Tibial nerve (tissue), 4 donors: ENCODE measurements around the gene SMPD1. TPM values are rescaled to one million over a fixed set of nuclear protein-coding genes. Genes with fewer than 3 reads are reported as not detected.

Experiments
- DNase-seq, 2 donors: peaks; one replicate each; pipeline ENCODE4 v3.0.0-alpha.2; 2019; ENCODE audit warnings: low spot score in 2 of 2
- H3K27ac ChIP-seq, 4 donors: fragments of 200-600 bp; sonication (generic) in 3 of 4; one replicate each; pipeline ENCODE4 v1.5.1; 2017 to 2019; ENCODE audit warnings: mild to moderate bottlenecking in 1 of 4
- H3K27me3 ChIP-seq, 2 donors: fragments of 200-600 bp; sonication (generic) in 1 of 2; one replicate each; pipeline versions ENCODE4 v1.5.1 to v1.6.0; 2017 to 2019
- H3K36me3 ChIP-seq, 3 donors: fragments of 200-600 bp; sonication (generic); one replicate each; pipeline ENCODE4 v1.5.1; 2018 to 2019
- H3K4me1 ChIP-seq, 4 donors: fragments of 200-600 bp; sonication (generic) in 3 of 4; one replicate each; pipeline ENCODE4 v1.5.1; 2017 to 2019
- H3K4me3 ChIP-seq, 4 donors: fragments of 200-600 bp; sonication (generic) in 3 of 4; one replicate each; pipeline ENCODE4 v1.5.1; 2017 to 2019; ENCODE audit warnings: mild to moderate bottlenecking in 1 of 4, moderate library complexity in 1 of 4
- H3K9me3 ChIP-seq, 4 donors: fragments of 200-600 bp; sonication (generic) in 3 of 4; one replicate each; pipeline ENCODE4 v1.5.1; 2017 to 2019
- EP300 ChIP-seq, 2 donors: sonication (generic); formaldehyde crosslinking; IDR thresholded peaks; one replicate each; pipeline ENCODE4 v1.6.1; 2017; ENCODE audit warnings: antibody characterized with exemption in 2 of 2, mild to moderate bottlenecking in 1 of 2
- POLR2A ChIP-seq, 2 donors: fragments of 450-650 bp; IDR thresholded peaks; one replicate each; pipeline ENCODE4 v1.6.1; 2017; ENCODE audit warnings: antibody characterized with exemption in 2 of 2, mild to moderate bottlenecking in 2 of 2, moderate library complexity in 2 of 2
- WGBS, 2 donors: methylation state at CpG; one replicate each; pipeline ENCODE4 v1.1.5; 2018; 5-methylcytosine and 5-hydroxymethylcytosine counted together
- total RNA-seq, 4 donors: library from RNA; depleted of rRNA; stranded (reverse); fragments of >200 nt; gene quantifications; one replicate each; pipeline ENCODE4 v1.1.0, GENCODE V29; 2016
- TF ChIP-seq, protein P1 (sequence below), 5 experiments: fragments of 200-600 bp in 3 of 5; fragments of 450-650 bp in 2 of 5; sonication (generic) in 3 of 5; IDR thresholded peaks; one replicate each; pipeline ENCODE4 v1.5.1; 2016 to 2019; ENCODE audit warnings: antibody characterized with exemption in 5 of 5, mild to moderate bottlenecking in 3 of 5, moderate library complexity in 2 of 5

The SMPD1 gene
- total RNA-seq, 4 donors from 2014 or later = 23.1 to 39.8 (median 30.3) TPM

DNA sequence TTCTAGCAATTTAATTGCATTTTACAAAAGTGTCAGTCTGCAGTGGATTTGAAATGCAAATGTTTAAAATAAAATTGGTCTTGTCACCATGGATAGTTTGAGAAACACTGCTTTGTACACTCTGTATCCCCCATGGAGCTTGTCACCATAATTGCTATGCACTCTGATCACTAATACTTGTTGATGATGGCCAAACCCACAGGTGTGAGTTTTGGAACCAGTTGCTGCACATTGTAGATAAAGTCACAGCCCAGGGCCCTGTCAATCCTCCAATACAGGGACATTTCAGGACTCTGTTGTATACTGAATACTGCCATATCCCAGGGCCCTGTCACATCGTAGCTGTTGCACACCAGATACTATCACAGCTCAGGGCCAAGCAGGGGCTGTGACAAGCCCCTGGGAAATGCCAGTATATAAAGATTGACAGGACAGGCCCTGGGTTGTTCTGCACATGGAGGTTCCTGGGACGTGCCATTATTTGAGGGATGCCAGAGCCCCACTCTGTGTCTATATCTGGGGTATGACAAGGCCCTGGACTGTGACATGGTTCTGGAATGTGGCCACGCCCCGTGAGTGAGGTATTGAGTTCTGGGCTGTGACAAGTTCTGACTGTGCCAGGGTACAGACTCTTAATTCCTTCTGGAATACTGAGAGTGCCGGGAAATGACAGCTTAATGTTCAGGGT lies 27.9 kb upstream of the SMPD1 start:
- Histone ChIP-seq H3K9me3 (no peaks in the 10 kb centered on the region), H3K4me3 (no peak overlapping the region), H3K27ac (no peak overlapping the region), H3K4me1 (peaks cover 0 to 14% (median 0%) of the 10 kb centered on the region in 4 donors), H3K36me3 (no peaks in the 10 kb centered on the region), H3K27me3 (no peaks in the 10 kb centered on the region)
- DNase-seq = no peak
- TF ChIP-seq POLR2A (IDR thresholded peaks at IDR 0.05) (no peak), EP300 (IDR thresholded peaks at IDR 0.05) (no peak)
- TF ChIP-seq, protein P1, sequence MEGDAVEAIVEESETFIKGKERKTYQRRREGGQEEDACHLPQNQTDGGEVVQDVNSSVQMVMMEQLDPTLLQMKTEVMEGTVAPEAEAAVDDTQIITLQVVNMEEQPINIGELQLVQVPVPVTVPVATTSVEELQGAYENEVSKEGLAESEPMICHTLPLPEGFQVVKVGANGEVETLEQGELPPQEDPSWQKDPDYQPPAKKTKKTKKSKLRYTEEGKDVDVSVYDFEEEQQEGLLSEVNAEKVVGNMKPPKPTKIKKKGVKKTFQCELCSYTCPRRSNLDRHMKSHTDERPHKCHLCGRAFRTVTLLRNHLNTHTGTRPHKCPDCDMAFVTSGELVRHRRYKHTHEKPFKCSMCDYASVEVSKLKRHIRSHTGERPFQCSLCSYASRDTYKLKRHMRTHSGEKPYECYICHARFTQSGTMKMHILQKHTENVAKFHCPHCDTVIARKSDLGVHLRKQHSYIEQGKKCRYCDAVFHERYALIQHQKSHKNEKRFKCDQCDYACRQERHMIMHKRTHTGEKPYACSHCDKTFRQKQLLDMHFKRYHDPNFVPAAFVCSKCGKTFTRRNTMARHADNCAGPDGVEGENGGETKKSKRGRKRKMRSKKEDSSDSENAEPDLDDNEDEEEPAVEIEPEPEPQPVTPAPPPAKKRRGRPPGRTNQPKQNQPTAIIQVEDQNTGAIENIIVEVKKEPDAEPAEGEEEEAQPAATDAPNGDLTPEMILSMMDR (IDR thresholded peaks at IDR 0.05) = no peak
- WGBS, 2 donors = 69 to 72% methylated on average over 5 of the region's 5 CpGs

DNA sequence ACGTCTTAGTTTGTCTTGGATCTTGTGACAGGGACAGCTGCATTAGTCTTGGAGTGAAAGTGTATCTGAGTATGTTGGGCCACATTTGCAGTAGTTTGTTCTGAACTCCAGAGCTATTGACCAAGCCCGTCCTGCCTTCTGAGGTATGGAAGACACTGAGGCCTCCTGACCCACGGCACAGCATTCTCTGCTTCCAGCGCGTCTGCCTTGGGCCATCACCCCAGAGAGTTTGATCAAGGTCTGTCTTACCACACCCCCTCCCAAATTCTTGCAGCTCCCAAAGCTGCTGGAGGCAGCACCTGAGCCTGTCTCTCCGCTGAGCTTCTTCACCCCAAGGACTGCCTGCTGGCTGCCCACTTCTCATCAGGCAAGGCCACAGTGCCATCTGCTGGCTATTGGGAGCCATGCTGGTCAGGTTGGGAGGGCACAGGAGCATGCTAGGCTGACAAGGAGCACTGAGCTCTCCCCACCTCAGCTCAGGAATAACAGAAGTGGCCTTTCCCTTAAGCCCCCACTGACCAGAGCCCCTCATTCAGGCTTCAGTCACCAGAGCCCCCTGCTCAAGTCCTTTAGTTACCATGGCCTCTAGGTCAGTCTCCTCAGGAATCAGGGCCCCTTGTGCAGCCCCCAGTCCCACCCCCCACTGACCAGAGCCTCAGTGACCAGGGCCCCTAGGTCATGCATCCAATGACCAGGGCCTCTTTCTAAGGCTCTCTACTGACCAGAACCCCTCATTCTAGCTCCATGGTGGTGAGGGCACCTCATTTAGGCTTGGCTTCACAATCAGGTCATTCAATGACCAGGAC lies 27.2 kb upstream of the SMPD1 start:
- Histone ChIP-seq H3K4me1 (peaks cover 0 to 7% (median 0%) of the 10 kb centered on the region in 4 donors), H3K4me3 (no peak overlapping the region), H3K9me3 (no peaks in the 10 kb centered on the region), H3K27ac (no peak overlapping the region), H3K27me3 (no peaks in the 10 kb centered on the region), H3K36me3 (no peaks in the 10 kb centered on the region)
- DNase-seq = peak; percentile 60 to 86
- TF ChIP-seq POLR2A (IDR thresholded peaks at IDR 0.05) = no peak
- TF ChIP-seq, protein P1 (IDR thresholded peaks at IDR 0.05) = peak; percentile 71 to 89 (median 86)
- 45 to 69% methylated on average over 6 of the region's 6 CpGs for WGBS, 2 donors

DNA sequence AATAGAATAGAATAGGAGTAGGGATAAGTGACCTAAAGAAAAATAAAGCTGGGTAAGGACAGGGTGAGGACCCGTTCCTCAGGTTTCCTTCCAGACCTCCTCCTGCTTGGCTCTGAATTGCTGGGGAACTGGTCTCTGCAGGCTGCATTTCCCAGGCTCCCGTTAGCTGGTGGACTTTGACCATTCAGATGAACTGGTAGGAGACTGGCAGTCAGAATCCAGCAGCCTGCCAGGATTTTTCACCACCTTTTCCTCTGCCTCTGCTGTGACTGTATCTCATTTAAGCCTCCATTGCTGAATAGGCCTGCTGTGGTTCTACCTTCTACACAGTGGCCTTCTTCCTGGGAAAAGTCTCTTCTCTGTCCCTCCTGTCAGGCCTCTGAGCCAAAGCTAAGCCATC lies 24.6 kb upstream of the SMPD1 start:
- Histone ChIP-seq H3K27ac (no peak overlapping the region), H3K4me1 (peaks cover 0 to 5% (median 0%) of the 10 kb centered on the region in 4 donors), H3K9me3 (no peaks in the 10 kb centered on the region), H3K4me3 (no peak overlapping the region), H3K36me3 (no peaks in the 10 kb centered on the region), H3K27me3 (no peaks in the 10 kb centered on the region)
- WGBS, 2 donors = 63 to 65% methylated on average over 2 of the region's 2 CpGs
- no peak for DNase-seq
- TF ChIP-seq, protein P1 (IDR thresholded peaks at IDR 0.05) = no peak
- TF ChIP-seq EP300 (IDR thresholded peaks at IDR 0.05) (no peak), POLR2A (IDR thresholded peaks at IDR 0.05) (no peak)

DNA sequence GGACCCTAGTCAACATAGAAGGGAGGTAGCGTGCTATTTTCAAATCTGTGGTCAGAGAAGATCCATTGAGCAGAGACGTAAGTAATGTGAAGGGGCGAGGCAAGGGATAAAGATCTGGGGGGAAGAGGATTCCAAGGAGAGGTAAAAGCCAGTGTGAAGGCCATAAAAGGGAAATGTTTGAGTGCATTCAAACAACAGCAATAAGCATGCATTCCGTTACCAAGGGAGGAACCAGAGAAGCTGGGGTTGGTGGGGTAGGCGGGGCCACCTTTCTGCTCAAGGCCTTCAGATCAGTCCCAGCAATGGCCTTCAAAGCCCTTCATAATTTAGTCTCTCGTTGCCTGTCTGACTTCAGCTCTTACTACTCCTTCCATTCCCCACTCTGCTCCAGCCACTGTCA lies 18.4 kb upstream of the SMPD1 start:
- H3K4me3 ChIP-seq = no peak overlapping the region
- no peaks in the 10 kb centered on the region for H3K27me3 ChIP-seq
- no peaks in the 10 kb centered on the region for H3K4me1 ChIP-seq
- no peak for DNase-seq
- TF ChIP-seq, protein P1 (IDR thresholded peaks at IDR 0.05) = no peak
- TF ChIP-seq POLR2A (IDR thresholded peaks at IDR 0.05) (no peak), EP300 (IDR thresholded peaks at IDR 0.05) (no peak)
- H3K36me3 ChIP-seq = no peaks in the 10 kb centered on the region
- no peaks in the 10 kb centered on the region for H3K9me3 ChIP-seq
- no peak overlapping the region for H3K27ac ChIP-seq
- WGBS, 2 donors = 80 to 81% methylated on average over 6 of the region's 6 CpGs
